ENCODE data around the gene ASIC4.

DNA sequence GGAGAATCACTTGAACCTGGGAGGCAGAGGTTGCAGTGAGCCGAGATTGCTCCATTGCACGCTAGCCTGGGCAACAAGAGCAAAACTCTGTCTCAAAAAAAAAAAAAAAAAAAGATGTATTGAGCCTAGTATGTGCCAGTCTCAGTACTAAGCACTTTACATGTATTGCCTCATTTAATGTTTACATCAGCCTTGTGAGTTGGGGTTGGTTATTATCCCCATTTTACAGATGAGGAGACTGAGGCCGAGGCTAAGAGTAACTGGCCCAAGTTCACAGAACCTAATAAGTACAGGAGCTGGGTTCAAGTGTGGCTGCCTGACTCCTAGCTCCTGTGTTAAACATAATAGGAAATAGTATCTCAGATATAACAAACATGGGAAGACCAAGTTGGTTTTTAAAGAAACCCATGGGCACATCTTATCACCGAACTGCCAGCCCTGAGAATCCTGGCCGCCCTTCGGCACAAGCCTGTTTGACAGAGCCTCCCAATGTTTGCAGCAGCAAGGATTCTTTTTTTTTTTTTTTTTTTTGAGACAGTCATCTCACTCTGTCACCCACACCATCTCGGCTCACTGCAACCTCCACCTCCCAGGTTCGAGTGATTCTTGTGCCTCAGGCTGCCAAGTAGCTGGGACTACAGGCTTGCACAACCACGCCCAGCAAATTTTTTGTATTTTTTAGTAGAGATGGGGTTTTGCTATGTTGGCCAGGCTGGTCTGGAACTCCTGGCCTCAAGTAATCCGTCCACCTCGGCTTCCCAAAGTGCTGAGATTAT lies 39.8 kb upstream of the ASIC4 start:
- TF ChIP-seq, protein P1, sequence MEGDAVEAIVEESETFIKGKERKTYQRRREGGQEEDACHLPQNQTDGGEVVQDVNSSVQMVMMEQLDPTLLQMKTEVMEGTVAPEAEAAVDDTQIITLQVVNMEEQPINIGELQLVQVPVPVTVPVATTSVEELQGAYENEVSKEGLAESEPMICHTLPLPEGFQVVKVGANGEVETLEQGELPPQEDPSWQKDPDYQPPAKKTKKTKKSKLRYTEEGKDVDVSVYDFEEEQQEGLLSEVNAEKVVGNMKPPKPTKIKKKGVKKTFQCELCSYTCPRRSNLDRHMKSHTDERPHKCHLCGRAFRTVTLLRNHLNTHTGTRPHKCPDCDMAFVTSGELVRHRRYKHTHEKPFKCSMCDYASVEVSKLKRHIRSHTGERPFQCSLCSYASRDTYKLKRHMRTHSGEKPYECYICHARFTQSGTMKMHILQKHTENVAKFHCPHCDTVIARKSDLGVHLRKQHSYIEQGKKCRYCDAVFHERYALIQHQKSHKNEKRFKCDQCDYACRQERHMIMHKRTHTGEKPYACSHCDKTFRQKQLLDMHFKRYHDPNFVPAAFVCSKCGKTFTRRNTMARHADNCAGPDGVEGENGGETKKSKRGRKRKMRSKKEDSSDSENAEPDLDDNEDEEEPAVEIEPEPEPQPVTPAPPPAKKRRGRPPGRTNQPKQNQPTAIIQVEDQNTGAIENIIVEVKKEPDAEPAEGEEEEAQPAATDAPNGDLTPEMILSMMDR (IDR thresholded peaks at IDR 0.05; ENCODE audit: insufficient read depth, low read length) = no peak
- TF ChIP-seq POLR2AphosphoS5 (IDR thresholded peaks at IDR 0.05; ENCODE audit: low read depth) = no peak
- TF ChIP-seq, protein P2, sequence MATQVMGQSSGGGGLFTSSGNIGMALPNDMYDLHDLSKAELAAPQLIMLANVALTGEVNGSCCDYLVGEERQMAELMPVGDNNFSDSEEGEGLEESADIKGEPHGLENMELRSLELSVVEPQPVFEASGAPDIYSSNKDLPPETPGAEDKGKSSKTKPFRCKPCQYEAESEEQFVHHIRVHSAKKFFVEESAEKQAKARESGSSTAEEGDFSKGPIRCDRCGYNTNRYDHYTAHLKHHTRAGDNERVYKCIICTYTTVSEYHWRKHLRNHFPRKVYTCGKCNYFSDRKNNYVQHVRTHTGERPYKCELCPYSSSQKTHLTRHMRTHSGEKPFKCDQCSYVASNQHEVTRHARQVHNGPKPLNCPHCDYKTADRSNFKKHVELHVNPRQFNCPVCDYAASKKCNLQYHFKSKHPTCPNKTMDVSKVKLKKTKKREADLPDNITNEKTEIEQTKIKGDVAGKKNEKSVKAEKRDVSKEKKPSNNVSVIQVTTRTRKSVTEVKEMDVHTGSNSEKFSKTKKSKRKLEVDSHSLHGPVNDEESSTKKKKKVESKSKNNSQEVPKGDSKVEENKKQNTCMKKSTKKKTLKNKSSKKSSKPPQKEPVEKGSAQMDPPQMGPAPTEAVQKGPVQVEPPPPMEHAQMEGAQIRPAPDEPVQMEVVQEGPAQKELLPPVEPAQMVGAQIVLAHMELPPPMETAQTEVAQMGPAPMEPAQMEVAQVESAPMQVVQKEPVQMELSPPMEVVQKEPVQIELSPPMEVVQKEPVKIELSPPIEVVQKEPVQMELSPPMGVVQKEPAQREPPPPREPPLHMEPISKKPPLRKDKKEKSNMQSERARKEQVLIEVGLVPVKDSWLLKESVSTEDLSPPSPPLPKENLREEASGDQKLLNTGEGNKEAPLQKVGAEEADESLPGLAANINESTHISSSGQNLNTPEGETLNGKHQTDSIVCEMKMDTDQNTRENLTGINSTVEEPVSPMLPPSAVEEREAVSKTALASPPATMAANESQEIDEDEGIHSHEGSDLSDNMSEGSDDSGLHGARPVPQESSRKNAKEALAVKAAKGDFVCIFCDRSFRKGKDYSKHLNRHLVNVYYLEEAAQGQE (IDR thresholded peaks at IDR 0.05; ENCODE audit: insufficient replicate concordance, low read depth) = no peak

Measured in HL-60 (cell line).